HCT116 (cell line): ENCODE data around the gene LYRM4. TPM values are rescaled to one million over a fixed set of nuclear protein-coding genes. Genes with fewer than 3 reads are reported as not detected.

Experiments
- ATAC-seq: fragments of 200-7000 bp; cut with Tn5 transposase; 2 replicates; pipeline ENCODE4 v1.9.1; 2020; ENCODE audit warnings: mild to moderate bottlenecking, moderate library complexity
- BruUV-seq: library from RNA; stranded (reverse); fragments of 400-500 nt; replicated peaks from 2 replicates; lab custom pipeline; 2021; lab: Mats Ljungman, UMichigan
- CTCF ChIA-PET: fragments of 300-600 bp; sonication (Branson Sonifier 250); formaldehyde crosslinking; loops from one replicate; lab custom pipeline; 2021; ENCODE audit warnings: antibody characterized with exemption; lab: Charles Lee
- POLR2A ChIA-PET: fragments of 300-600, 350-600 bp; sonication (Branson Sonifier 250); formaldehyde crosslinking; loops from one replicate; lab custom pipeline; 2021; ENCODE audit warnings: antibody characterized with exemption; lab: Charles Lee
- RAD21 ChIA-PET, 2 experiments: fragments of 300-600 bp; sonication (Branson Sonifier 250); formaldehyde crosslinking; loops; one replicate each; lab custom pipeline; 2023; ENCODE audit warnings: low total read pairs in 2 of 2; ENCODE audit not compliant: uncharacterized antibody in 2 of 2, unreplicated experiment in 2 of 2, low non-redundant PET in 1 of 2; lab: Charles Lee
- DNase-seq: peaks from one replicate; pipeline ENCODE4 v3.0.0-alpha.2; 2010; ENCODE audit warnings: low read depth, low spot score
- H2AFZ ChIP-seq: fragments of 200-600 bp; shearing (Covaris generic), sonication (generic); 2 replicates; pipeline ENCODE4 v1.6.1; 2017; ENCODE audit warnings: low read depth, mixed run types, mixed read lengths, antibody characterized with exemption, low read length; ENCODE audit not compliant: poor library complexity, severe bottlenecking
- H3K27ac ChIP-seq: 2 replicates; pipeline ENCODE4 v1.5.1; 2012; ENCODE audit warnings: low read depth, low read length
- H3K27me3 ChIP-seq: fragments of 200-600 bp; sonication (generic); 2 replicates; pipeline ENCODE4 v1.6.1; 2016; ENCODE audit warnings: mixed run types, low read length, mixed read lengths; ENCODE audit not compliant: insufficient read depth
- H3K36me3 ChIP-seq, 2 experiments: fragments of 200-500 bp in 1 of 2; fragments of 200-600 bp in 1 of 2; sonication (Bioruptor generic) in 1 of 2; sonication (generic) in 1 of 2; 2 replicates each; pipeline versions ENCODE4 v1.5.1 to v1.6.1; 2014 to 2016; ENCODE audit warnings: low read length in 2 of 2, inconsistent platforms in 1 of 2, mixed read lengths in 1 of 2, mixed run types in 1 of 2; ENCODE audit not compliant: insufficient read depth in 2 of 2, control insufficient read depth in 1 of 2
- H3K4me1 ChIP-seq, 2 experiments: fragments of 200-600 bp in 1 of 2; sonication (generic) in 1 of 2; 2 replicates each; pipeline versions ENCODE4 v1.5.1 to v1.6.1; 2012 to 2017; ENCODE audit warnings: low read length in 2 of 2, inconsistent platforms in 1 of 2, mild to moderate bottlenecking in 1 of 2, mixed read lengths in 1 of 2, mixed run types in 1 of 2, moderate library complexity in 1 of 2; ENCODE audit not compliant: insufficient read depth in 2 of 2, control insufficient read depth in 1 of 2
- H3K4me2 ChIP-seq: fragments of 200-600 bp; sonication (generic); 2 replicates; pipeline ENCODE4 v1.6.1; 2017; ENCODE audit warnings: mixed run types, low read length, mixed read lengths
- H3K4me3 ChIP-seq, 2 experiments: fragments of 200-600 bp in 1 of 2; sonication (generic) in 1 of 2; replicated peaks in 1 of 2; 2 replicates each; pipeline ENCODE4 v1.5.1; 2011 to 2016; ENCODE audit warnings: low read length in 2 of 2, control low read depth in 1 of 2, low read depth in 1 of 2, mild to moderate bottlenecking in 1 of 2, mixed read lengths in 1 of 2, mixed run types in 1 of 2
- H3K79me2 ChIP-seq: fragments of 200-600 bp; sonication (generic); 2 replicates; pipeline ENCODE4 v1.6.1; 2017; ENCODE audit warnings: mild to moderate bottlenecking, mixed run types, low read length, moderate library complexity, mixed read lengths; ENCODE audit not compliant: insufficient read depth
- H3K9ac ChIP-seq: fragments of 200-600 bp; sonication (generic); 2 replicates; pipeline ENCODE4 v1.6.1; 2016; ENCODE audit warnings: low read length, mixed read lengths
- H3K9me2 ChIP-seq: fragments of 200-600 bp; sonication (generic), shearing (Covaris generic); 2 replicates; pipeline ENCODE4 v1.6.1; 2017; ENCODE audit warnings: mixed run types, mild to moderate bottlenecking, moderate library complexity; ENCODE audit not compliant: insufficient read depth
- H3K9me3 ChIP-seq, 2 experiments: fragments of 200-500 bp in 1 of 2; fragments of 200-600 bp in 1 of 2; sonication (Bioruptor generic) in 1 of 2; sonication (generic) in 1 of 2; 2 replicates each; pipeline ENCODE4 v1.6.1; 2014 to 2017; ENCODE audit warnings: low read length in 2 of 2, mixed read lengths in 2 of 2, inconsistent platforms in 1 of 2, low read depth in 1 of 2, mild to moderate bottlenecking in 1 of 2, mixed run types in 1 of 2, moderate library complexity in 1 of 2; ENCODE audit not compliant: control insufficient read depth in 1 of 2, insufficient read depth in 1 of 2
- H4K20me1 ChIP-seq: fragments of 200-600 bp; sonication (generic), shearing (Covaris generic); 2 replicates; pipeline ENCODE4 v1.6.1; 2017; ENCODE audit warnings: mixed run types, mild to moderate bottlenecking, moderate library complexity; ENCODE audit not compliant: insufficient read depth
- CEBPB ChIP-seq: IDR thresholded peaks from 2 replicates; pipeline ENCODE4 v1.6.1; 2012; ENCODE audit warnings: low read depth
- EGR1 ChIP-seq: IDR thresholded peaks from 2 replicates; pipeline ENCODE4 v1.6.1; 2012; ENCODE audit warnings: low read depth
- EZH2 ChIP-seq: fragments of 200-600 bp; sonication (generic); IDR thresholded peaks from 2 replicates; pipeline ENCODE4 v1.6.1; 2017; ENCODE audit warnings: antibody characterized with exemption, mixed run types
- FOSL1 ChIP-seq: IDR thresholded peaks from 2 replicates; pipeline ENCODE4 v1.6.1; 2012; ENCODE audit warnings: low read depth
- JUND ChIP-seq: IDR thresholded peaks from 2 replicates; pipeline ENCODE4 v1.6.1; 2012
- POLR2A ChIP-seq: IDR thresholded peaks from 2 replicates; pipeline ENCODE4 v1.7.0; 2011; ENCODE audit warnings: borderline replicate concordance; ENCODE audit not compliant: insufficient read depth, insufficient read length; ENCODE audit errors: extremely low read depth
- POLR2AphosphoS5 ChIP-seq: IDR thresholded peaks from 2 replicates; pipeline ENCODE4 v1.6.1; 2011; ENCODE audit warnings: mild to moderate bottlenecking, low read depth, low read length, moderate library complexity
- SP1 ChIP-seq: IDR thresholded peaks from 2 replicates; pipeline ENCODE4 v1.6.1; 2012; ENCODE audit warnings: low read depth
- SRF ChIP-seq: IDR thresholded peaks from 2 replicates; pipeline ENCODE4 v1.6.1; 2012; ENCODE audit warnings: low read depth
- TCF7L2 ChIP-seq: IDR thresholded peaks from 2 replicates; pipeline ENCODE4 v1.7.0; 2011; ENCODE audit warnings: borderline replicate concordance, inconsistent platforms; ENCODE audit not compliant: insufficient read depth, insufficient read length; ENCODE audit errors: extremely low read depth
- ZFX ChIP-seq: fragments of 450-650 bp; IDR thresholded peaks from 2 replicates; pipeline ENCODE4 v1.6.1; 2017
- ZNF274 ChIP-seq: fragments of 200-500 bp; sonication (Bioruptor generic); IDR thresholded peaks from 2 replicates; pipeline ENCODE4 v1.6.1; 2014; ENCODE audit warnings: mild to moderate bottlenecking, low read depth, low read length, inconsistent platforms
- intact Hi-C: fragments of 100-400 bp; cut with micrococcal nuclease; formaldehyde crosslinking; loops from 2 replicates; pipeline ENCODE4 v1.10.0; 2022
- total RNA-seq: library from RNA; stranded (reverse); gene quantifications from one replicate; pipeline ENCODE4 v1.2.1, GENCODE V29; 2021; ENCODE audit not compliant: unreplicated experiment
- TF ChIP-seq, protein P1 (sequence below): IDR thresholded peaks from 2 replicates; pipeline ENCODE4 v1.6.1; 2012; ENCODE audit warnings: low read depth
- TF ChIP-seq, protein P2 (sequence below): IDR thresholded peaks from 2 replicates; pipeline ENCODE4 v1.6.1; 2012
- TF ChIP-seq, protein P3 (sequence below): IDR thresholded peaks from 2 replicates; pipeline ENCODE4 v1.6.1; 2011; ENCODE audit warnings: mild to moderate bottlenecking, low read length, moderate library complexity; ENCODE audit not compliant: insufficient replicate concordance; ENCODE audit errors: extremely low read depth

LYRM4 gene
- total RNA-seq, 1 experiment from 2014 or later, result 30.1 TPM

DNA sequence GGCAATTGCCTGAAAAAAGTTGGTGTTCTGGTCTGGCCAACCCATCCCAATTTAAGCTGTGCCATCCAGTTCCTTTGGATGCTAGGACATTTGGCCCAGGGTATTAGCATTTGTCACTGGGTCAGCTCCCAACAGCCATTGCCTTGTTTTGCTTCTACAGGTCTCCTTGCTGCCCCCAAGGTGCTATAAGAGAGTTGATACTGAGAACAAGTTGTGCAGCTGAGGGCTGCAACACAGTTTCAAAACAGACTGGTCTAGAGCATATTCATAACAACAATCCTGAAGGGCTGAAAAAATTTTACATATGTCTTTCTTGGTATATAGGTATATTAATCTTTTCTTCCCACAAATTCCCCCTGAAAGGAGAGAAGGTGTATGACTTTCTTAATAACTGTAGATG, 61.0 kb downstream of the LYRM4 start:
- Histone ChIP-seq H3K4me1 (no peaks in the 10 kb centered on the region), H3K79me2 (peaks cover 2% of the 10 kb centered on the region; the same call in 1 of the 2 replicates), H3K9ac (no peak overlapping the region), H3K27me3 (no peaks in the 10 kb centered on the region), H3K27ac (no peak overlapping the region), H3K9me2 (no peaks in the 10 kb centered on the region), H3K9me3 (no peaks in the 10 kb centered on the region), H4K20me1 (no peaks in the 10 kb centered on the region), H3K4me2 (no peak overlapping the region), H3K36me3 (no peaks in the 10 kb centered on the region), H2AFZ (no peak overlapping the region), H3K4me3 (no peak overlapping the region)
- BruUV-seq, result no TSS peak
- no peak for DNase-seq
- ChIA-PET RAD21 (no interaction called here), POLR2A (no interaction called here), CTCF (no interaction called here)
- ATAC-seq, result no peak
- intact Hi-C loops, result loop anchor here (2.0 kb wide), 1 partner anchor 27 kb away; no protein-coding TSS in a partner anchor
- TF ChIP-seq, protein P1, sequence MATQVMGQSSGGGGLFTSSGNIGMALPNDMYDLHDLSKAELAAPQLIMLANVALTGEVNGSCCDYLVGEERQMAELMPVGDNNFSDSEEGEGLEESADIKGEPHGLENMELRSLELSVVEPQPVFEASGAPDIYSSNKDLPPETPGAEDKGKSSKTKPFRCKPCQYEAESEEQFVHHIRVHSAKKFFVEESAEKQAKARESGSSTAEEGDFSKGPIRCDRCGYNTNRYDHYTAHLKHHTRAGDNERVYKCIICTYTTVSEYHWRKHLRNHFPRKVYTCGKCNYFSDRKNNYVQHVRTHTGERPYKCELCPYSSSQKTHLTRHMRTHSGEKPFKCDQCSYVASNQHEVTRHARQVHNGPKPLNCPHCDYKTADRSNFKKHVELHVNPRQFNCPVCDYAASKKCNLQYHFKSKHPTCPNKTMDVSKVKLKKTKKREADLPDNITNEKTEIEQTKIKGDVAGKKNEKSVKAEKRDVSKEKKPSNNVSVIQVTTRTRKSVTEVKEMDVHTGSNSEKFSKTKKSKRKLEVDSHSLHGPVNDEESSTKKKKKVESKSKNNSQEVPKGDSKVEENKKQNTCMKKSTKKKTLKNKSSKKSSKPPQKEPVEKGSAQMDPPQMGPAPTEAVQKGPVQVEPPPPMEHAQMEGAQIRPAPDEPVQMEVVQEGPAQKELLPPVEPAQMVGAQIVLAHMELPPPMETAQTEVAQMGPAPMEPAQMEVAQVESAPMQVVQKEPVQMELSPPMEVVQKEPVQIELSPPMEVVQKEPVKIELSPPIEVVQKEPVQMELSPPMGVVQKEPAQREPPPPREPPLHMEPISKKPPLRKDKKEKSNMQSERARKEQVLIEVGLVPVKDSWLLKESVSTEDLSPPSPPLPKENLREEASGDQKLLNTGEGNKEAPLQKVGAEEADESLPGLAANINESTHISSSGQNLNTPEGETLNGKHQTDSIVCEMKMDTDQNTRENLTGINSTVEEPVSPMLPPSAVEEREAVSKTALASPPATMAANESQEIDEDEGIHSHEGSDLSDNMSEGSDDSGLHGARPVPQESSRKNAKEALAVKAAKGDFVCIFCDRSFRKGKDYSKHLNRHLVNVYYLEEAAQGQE, result no peak
- TF ChIP-seq EZH2 (no peak), JUND (no peak), TCF7L2 (no peak), ZFX (no peak), SP1 (no peak), POLR2A (no peak), CEBPB (no peak), EGR1 (no peak), FOSL1 (no peak), POLR2AphosphoS5 (no peak), SRF (no peak), ZNF274 (no peak)
- TF ChIP-seq, protein P2, sequence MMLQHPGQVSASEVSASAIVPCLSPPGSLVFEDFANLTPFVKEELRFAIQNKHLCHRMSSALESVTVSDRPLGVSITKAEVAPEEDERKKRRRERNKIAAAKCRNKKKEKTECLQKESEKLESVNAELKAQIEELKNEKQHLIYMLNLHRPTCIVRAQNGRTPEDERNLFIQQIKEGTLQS, result no peak
- TF ChIP-seq, protein P3, sequence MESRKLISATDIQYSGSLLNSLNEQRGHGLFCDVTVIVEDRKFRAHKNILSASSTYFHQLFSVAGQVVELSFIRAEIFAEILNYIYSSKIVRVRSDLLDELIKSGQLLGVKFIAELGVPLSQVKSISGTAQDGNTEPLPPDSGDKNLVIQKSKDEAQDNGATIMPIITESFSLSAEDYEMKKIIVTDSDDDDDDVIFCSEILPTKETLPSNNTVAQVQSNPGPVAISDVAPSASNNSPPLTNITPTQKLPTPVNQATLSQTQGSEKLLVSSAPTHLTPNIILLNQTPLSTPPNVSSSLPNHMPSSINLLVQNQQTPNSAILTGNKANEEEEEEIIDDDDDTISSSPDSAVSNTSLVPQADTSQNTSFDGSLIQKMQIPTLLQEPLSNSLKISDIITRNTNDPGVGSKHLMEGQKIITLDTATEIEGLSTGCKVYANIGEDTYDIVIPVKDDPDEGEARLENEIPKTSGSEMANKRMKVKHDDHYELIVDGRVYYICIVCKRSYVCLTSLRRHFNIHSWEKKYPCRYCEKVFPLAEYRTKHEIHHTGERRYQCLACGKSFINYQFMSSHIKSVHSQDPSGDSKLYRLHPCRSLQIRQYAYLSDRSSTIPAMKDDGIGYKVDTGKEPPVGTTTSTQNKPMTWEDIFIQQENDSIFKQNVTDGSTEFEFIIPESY, result no peak
